C4-2B (cell line): Measurements from ENCODE around the gene MS4A12.

Source experiments
- H3K27ac ChIP-seq: fragments of 450-650 bp; 2 replicates; pipeline ENCODE4 v1.5.1; 2017
- ZFX ChIP-seq: fragments of 450-650 bp; IDR thresholded peaks from 2 replicates; pipeline ENCODE4 v1.6.1; 2017
- TF ChIP-seq, protein P1 (sequence below): fragments of 450-650 bp; conservative IDR thresholded peaks from 2 replicates; pipeline ENCODE4 v1.5.1; 2017; ENCODE audit warnings: mild to moderate bottlenecking

Gene MS4A12

DNA sequence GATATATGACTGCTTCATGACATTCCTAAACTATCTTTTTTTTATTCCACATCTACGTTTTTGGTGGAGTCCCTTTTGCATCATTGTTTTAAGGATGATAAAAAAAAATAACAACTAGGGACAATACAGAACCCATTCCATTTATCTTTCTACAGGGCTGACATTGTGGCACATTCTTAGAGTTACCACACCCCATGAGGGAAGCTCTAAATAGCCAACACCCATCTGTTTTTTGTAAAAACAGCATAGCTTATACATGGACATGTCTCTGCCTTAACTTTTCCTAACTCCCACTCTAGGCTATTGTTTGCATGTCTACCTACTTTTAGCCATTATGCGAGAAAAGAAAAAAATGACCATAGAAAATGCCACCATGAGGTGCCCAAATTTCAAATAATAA lies 23.7 kb upstream of the MS4A12 start:
- TF ChIP-seq ZFX = no peak
- TF ChIP-seq, protein P1, sequence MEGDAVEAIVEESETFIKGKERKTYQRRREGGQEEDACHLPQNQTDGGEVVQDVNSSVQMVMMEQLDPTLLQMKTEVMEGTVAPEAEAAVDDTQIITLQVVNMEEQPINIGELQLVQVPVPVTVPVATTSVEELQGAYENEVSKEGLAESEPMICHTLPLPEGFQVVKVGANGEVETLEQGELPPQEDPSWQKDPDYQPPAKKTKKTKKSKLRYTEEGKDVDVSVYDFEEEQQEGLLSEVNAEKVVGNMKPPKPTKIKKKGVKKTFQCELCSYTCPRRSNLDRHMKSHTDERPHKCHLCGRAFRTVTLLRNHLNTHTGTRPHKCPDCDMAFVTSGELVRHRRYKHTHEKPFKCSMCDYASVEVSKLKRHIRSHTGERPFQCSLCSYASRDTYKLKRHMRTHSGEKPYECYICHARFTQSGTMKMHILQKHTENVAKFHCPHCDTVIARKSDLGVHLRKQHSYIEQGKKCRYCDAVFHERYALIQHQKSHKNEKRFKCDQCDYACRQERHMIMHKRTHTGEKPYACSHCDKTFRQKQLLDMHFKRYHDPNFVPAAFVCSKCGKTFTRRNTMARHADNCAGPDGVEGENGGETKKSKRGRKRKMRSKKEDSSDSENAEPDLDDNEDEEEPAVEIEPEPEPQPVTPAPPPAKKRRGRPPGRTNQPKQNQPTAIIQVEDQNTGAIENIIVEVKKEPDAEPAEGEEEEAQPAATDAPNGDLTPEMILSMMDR = no peak
- H3K27ac ChIP-seq = no peak overlapping the region

DNA sequence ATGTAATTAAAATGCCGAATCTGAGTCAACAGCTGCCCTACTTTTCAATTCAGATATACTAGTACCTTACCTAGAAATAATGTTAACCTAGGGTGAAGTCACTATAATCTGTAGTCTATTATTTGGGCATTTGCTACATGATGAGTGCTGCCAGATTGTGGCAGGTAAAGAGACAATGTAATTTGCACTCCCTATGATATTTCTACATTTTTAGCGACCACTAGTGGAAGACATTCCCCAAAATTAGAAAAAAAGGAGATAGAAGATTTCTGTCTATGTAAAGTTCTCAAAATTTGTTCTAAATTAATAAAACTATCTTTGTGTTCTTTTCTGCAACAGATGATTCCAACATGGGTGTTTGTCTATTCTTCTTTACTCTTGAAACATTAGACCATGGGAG lies 22.9 kb upstream of the MS4A12 start:
- TF ChIP-seq, protein P1 = no peak; the same call in none of the 2 replicates
- no peak for TF ChIP-seq ZFX

DNA sequence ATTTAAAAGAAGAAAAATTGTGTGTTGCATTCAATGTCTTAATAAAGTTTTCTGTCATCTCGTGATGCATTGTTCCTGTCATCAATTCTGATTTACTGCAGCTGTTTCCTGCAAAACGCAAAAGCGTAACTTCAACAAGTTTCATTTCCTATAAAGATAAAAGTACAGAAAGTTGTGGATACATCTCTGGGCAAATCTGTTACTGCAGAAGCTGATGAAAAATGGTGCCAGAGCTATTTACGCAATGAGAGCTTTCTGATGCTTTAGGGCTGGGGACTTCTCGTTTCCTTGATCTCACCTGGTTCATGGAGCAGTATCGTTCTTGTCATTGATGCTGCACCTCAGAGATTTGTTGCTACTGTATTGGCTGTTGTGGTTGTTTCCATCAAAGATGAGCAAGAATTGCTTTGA lies 15.5 kb upstream of the MS4A12 start:
- TF ChIP-seq ZFX = no peak
- TF ChIP-seq, protein P1 = no peak
- no peak overlapping the region for H3K27ac ChIP-seq

More for the DNA sequence above, 22.9 kb upstream of the MS4A12 start:
- no peak overlapping the region for H3K27ac ChIP-seq

DNA sequence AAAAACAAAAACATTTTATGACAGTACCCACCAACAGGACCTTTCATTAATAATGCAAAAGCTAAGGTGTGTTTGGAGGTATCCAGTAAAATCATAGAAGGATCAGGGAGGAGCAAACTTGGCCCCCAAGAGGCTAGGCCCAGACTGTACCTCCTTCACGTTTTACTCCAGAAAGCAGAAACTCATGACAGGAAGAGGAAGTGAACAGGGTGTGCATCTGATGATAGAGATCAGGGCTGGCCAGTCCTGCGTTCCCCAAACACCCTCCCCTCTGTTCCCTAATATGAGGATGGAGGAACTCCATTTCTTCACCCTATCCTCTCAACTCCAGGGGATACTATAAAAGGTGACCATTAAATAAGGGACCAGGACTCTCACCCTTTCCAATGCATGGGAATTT lies 10.2 kb upstream of the MS4A12 start:
- TF ChIP-seq, protein P1 = no peak
- TF ChIP-seq ZFX = no peak
- H3K27ac ChIP-seq = no peak overlapping the region

DNA sequence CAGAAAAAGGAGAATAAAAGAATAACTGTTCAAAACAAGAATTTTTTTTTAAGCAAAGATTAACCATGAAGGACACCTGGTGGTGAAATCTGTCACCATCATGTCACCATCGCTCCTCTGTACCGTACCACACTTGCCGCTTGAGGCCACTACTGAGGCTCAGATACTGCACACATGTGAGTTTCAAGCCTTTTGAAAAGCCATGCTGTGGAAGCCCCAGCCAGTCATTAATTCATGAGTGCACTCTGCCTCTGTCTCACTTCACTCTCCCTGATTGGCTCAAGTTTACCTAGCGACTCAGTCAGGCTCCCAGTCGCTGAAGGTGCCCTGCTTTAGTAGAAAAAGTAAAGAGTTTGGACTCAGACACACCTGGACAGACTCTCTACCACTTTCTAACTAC lies 6.6 kb upstream of the MS4A12 start:
- TF ChIP-seq ZFX = no peak
- TF ChIP-seq, protein P1 = peak; percentile 93

DNA sequence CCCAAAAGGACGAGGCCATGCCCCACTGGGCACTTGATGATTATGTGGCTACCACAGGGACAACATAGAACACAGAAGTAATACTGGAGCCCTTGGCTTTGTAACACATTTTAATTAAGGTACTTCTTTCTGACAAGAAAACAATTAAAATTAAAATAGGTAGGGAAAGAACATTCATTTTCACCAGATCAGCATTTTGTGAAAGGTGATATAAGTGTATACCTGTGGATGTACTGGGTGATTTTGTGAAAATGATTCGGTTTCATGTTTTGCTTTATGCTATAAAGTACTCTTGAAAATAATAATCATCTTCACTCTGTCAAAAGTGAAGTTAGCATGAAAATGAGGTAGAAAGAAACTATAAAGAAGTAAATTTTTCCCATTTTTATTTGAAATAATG lies 876 bp downstream of the MS4A12 start:
- no peak overlapping the region for H3K27ac ChIP-seq
- TF ChIP-seq, protein P1 = no peak
- no peak for TF ChIP-seq ZFX

More for the DNA sequence above, 6.6 kb upstream of the MS4A12 start:
- no peak overlapping the region for H3K27ac ChIP-seq

DNA sequence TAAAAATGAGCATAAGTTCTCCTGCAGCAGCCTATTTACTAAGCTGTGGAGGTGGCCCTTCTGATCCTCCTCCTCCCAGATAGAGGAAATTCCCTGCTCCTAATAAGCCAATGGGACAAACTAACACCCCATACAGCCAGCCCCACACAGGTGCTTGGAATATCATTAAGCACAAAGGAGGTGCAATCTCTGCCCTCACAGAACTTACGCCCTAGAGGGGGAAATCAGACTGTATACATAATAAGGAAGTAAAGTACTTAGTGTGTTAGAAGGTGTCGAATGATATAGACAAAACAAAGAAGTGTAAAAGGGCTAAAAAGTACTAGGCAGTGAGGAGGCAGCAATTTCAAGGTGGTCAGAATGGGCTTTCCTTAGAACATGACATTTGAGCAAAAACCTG lies 5.8 kb downstream of the MS4A12 start:
- no peak overlapping the region for H3K27ac ChIP-seq

More for the DNA sequence above, 5.8 kb downstream of the MS4A12 start:
- no peak for TF ChIP-seq ZFX
- TF ChIP-seq, protein P1 = no peak
